ENCODE measurements around the gene ZRANB3. TPM values are rescaled to one million over a fixed set of nuclear protein-coding genes. Genes with fewer than 3 reads are reported as not detected.

The ZRANB3 gene
- total and polyA plus RNA-seq, 2 experiments from 2014 or later, result 10.5 to 16.8 TPM

GRCh38 chr2:135265960-135266490 lies 265.0 kb downstream of the ZRANB3 start (continued):
- TF ChIP-seq REST (IDR thresholded peaks at IDR 0.05; ENCODE audit: unreplicated experiment), result no peak

GRCh38 chr2:135259123-135259522 lies 271.9 kb downstream of the ZRANB3 start:
- Mint-ChIP-seq H3K27me3 (ENCODE audit: insufficient read depth, low read depth, poor library complexity) (no peaks in the 10 kb centered on the region), H3K4me1 (no peaks in the 10 kb centered on the region; the same call in 2 of the 3 replicates), H3K9me3 (peaks cover 3% of the 10 kb centered on the region; the same call in 1 of the 3 replicates), H3K36me3 (ENCODE audit: low read depth) (peaks cover 8% of the 10 kb centered on the region; the same call in 1 of the 3 replicates), H3K4me3 (no peak overlapping the region), H3K27ac (no peak overlapping the region)
- no peaks in the 10 kb centered on the region for H3K36me3 ChIP-seq (ENCODE audit: insufficient read depth)
- no peak for ATAC-seq
- DNase-seq (ENCODE audit: low spot score), result no peak
- no peak overlapping the region for H3K27ac ChIP-seq (ENCODE audit: low read depth)
- H4K20me1 ChIP-seq (replicated peaks; ENCODE audit: insufficient read depth), result no peaks in the 10 kb centered on the region
- H2AFZ ChIP-seq, result no peak overlapping the region
- no peaks in the 10 kb centered on the region for H3K27me3 ChIP-seq (ENCODE audit: insufficient read depth)
- no peak for TF ChIP-seq EZH2phosphoT487 (IDR thresholded peaks at IDR 0.05; ENCODE audit: unreplicated experiment)
- TF ChIP-seq ETS1 (IDR thresholded peaks at IDR 0.05), result no peak
- no peak for TF ChIP-seq ZNF462 (CRISPR knock-in tag; IDR thresholded peaks at IDR 0.05)
- TF ChIP-seq NANOG (IDR thresholded peaks at IDR 0.05; ENCODE audit: borderline replicate concordance), result no peak
- no peak for TF ChIP-seq JUNB (IDR thresholded peaks at IDR 0.05; ENCODE audit: unreplicated experiment)
- no peak for TF ChIP-seq CREB1 (CRISPR knock-in tag; IDR thresholded peaks at IDR 0.05; ENCODE audit: low read depth)
- H3K4me1 ChIP-seq (ENCODE audit: insufficient read depth), result no peaks in the 10 kb centered on the region
- H3K9me2 ChIP-seq (ENCODE audit: insufficient read depth), result no peaks in the 10 kb centered on the region
- no peak overlapping the region for H3K4me3 ChIP-seq
- H3K79me2 ChIP-seq (replicated peaks; ENCODE audit: insufficient read depth), result no peaks in the 10 kb centered on the region
- H3K4me2 ChIP-seq, result no peak overlapping the region
- no peaks in the 10 kb centered on the region for H3F3A ChIP-seq (replicated peaks; ENCODE audit: low read depth)

All from GM23338 (cell line).